GM12872 (cell line): ENCODE results near the gene DOK4.

Source experiments
- TF ChIP-seq, protein P1 (sequence below): IDR thresholded peaks from 3 replicates; pipeline ENCODE4 v1.5.1; 2011; ENCODE audit warnings: low read depth, mild to moderate bottlenecking, low read length, moderate library complexity; ENCODE audit not compliant: insufficient read depth

Gene DOK4

DNA sequence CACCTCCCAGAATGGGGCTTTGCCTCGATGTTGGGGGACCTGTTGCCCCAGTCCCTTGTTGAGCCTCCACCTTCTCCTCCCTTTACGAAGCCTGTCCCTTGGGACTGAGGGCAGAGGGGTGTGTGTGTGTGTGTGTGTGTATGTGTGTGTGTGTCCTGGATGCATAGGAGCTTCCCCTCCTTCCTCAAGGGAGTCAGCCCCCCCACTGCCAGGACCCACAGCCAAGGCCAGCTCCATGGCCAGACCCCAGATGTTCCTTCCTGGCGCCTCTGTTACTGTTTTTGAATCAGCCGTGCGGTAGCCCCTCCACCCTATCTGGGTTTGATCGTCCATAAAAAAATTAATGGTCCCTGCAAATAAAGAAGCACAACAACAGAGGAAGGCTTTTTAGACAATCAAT is 17.7 kb upstream of the DOK4 start:
- TF ChIP-seq, protein P1, sequence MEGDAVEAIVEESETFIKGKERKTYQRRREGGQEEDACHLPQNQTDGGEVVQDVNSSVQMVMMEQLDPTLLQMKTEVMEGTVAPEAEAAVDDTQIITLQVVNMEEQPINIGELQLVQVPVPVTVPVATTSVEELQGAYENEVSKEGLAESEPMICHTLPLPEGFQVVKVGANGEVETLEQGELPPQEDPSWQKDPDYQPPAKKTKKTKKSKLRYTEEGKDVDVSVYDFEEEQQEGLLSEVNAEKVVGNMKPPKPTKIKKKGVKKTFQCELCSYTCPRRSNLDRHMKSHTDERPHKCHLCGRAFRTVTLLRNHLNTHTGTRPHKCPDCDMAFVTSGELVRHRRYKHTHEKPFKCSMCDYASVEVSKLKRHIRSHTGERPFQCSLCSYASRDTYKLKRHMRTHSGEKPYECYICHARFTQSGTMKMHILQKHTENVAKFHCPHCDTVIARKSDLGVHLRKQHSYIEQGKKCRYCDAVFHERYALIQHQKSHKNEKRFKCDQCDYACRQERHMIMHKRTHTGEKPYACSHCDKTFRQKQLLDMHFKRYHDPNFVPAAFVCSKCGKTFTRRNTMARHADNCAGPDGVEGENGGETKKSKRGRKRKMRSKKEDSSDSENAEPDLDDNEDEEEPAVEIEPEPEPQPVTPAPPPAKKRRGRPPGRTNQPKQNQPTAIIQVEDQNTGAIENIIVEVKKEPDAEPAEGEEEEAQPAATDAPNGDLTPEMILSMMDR = no peak

DNA sequence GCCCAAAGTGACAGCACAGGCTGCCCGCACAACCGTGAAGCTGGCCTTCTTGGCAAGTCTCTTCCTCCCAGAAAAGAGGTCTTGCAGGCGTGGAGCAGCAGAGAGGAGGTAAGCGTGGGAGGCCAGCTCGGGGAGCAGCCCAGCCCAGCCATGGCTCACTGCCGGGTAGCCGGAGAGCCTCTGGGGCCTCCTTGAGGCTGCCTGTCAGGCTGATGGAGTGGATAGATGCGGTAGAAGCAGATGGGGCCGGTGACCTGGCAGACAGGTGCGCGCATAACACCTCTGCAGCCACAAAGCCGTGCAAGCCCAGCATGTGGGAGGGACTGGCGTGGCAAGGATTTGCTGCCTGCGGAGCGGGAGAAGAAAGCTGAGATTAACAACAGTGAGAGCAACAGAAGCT is 17.1 kb upstream of the DOK4 start:
- TF ChIP-seq, protein P1 = no peak

DNA sequence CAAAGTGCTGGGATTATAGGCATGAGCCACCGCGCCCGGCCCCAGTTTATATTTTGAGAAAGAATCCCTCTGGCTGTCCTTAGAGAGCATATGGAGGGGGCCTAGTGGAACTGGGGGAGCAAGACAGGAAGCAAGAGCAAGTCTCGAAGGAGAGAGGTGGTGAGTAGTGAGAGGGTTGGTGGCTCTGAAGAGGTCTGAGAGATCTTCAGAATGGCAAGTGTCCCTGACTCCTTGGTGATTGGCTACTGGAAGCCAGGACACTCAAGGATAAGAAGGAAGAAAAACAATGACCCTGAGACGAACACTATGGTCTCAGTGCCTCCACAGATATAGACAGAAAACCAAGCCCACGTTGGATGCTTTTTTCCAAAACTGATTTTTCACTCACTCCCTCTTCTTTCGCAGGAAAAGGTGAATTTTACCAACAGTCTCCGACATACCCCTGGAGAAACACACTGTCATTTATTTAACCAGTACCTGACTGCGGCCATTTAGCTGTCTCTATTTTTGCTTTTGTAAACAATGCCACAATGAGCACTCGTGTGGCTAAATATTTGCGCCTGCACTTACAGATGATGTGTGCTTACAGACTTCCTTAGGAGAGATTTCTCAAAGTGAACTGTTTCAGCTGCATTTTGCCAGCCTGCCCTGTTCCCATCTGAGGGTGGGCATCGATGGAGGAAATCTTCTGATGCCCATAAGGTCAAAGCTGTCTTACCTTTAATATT is 15.9 kb upstream of the DOK4 start:
- TF ChIP-seq, protein P1 = no peak

- TF ChIP-seq, protein P1 = no peak
These were observed 15.2 kb upstream of the DOK4 start for GRCh38 chr16:57501492-57501891.

DNA sequence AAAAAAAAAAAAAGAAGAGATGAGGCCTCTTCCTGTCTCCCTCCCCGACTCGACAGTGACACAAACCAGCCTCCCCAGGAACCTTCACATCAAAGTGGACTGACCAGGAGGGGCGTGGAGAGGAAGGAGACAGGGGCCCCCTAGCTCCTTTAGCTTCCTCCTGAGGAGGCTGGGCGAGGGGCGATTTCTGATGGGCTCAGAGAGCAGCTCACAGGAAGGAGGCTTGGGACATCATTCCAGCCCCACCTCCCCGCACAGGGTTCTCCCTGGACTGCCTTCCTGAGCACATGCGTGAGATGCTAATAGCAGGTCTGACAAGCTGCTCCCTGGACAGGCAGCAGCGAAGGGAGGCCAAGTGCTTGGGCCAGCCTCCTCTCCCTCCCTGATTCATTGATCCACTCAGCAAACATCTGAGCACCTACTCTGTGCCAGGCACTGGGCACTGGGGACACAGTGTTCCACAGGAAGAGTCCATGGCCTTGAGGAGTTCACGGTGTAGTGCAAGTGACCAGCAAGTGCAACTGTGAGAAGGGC is 14.4 kb upstream of the DOK4 start:
- TF ChIP-seq, protein P1 = no peak

DNA sequence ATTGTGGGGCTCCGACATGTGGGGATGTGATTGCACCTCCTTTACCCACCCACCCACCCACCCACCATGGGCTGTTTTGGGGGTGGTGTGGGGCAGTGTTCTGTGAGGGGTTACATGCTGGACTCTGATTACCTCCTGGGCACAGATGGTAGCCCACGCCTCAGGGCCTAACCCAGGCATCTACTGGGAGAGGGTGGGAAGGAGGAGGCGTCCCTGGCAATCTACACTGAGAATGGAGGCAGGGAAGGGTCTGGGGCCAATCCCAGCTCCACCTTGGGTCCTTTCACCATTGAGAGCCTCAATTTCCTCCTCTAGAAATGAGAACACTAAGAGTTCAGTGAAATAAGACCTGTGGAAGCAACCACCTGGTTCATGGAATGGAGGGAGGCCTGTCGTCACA is 11.7 kb upstream of the DOK4 start:
- TF ChIP-seq, protein P1 = no peak

GRCh38 chr16:57497121-57497520 is 10.8 kb upstream of the DOK4 start:
- TF ChIP-seq, protein P1 = no peak
